HS-27A (cell line): ENCODE data around the gene PRSS48.
A peak's percentile ranks its signal among the peaks of the same experiment; 100 is the strongest.
"Not testable (repeated sequence)": the region's sequence is repeated elsewhere in the genome, so short reads cannot be mapped to it uniquely, and the experiment has no call there.

Experiments used
- DNase-seq: peaks from one replicate; pipeline ENCODE4 v3.0.0-alpha.2; 2012; ENCODE audit warnings: low read depth, missing footprints

The PRSS48 gene, protein sequence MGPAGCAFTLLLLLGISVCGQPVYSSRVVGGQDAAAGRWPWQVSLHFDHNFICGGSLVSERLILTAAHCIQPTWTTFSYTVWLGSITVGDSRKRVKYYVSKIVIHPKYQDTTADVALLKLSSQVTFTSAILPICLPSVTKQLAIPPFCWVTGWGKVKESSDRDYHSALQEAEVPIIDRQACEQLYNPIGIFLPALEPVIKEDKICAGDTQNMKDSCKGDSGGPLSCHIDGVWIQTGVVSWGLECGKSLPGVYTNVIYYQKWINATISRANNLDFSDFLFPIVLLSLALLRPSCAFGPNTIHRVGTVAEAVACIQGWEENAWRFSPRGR

DNA sequence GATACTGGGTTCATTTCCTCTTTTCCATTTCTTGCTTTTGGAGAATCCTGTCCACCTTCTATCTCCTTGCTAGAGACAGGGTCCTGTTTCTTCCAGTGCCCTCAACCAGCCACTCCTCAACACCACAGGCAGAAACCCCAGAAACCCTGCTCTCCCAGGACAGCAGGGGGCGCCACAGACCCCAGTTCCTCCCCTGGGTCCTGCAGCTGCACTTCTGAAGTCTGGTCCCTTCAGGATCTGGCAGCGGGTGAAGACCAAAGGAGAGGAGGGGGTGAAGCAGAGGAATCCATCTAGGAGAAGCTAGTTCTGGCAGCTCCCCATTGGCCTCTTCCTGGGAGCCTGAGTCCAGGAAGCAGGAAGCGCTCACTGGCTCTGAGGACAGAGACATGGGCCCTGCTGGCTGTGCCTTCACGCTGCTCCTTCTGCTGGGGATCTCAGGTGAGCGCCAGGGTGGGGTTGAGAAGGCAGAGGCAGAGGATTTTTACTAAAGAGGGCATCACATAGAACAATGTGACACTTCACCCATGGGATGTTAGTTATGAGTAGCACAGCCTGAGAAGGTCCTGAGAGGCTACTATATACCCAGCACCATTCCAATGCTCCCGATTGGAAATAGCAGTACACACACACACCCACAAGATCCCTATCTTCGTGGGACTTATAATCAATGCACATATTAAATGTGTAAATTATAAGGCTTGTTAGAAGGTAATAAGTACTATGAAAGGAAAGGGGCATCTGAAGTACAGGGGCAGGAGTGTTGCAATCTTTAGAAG, at the start of gene PRSS48:
TSS of gene PRSS48 (plus strand) at position 375 of the 776 bp plus-strand sequence. CDS start at position 387, 12 bp downstream.
- no peak for DNase-seq

DNA sequence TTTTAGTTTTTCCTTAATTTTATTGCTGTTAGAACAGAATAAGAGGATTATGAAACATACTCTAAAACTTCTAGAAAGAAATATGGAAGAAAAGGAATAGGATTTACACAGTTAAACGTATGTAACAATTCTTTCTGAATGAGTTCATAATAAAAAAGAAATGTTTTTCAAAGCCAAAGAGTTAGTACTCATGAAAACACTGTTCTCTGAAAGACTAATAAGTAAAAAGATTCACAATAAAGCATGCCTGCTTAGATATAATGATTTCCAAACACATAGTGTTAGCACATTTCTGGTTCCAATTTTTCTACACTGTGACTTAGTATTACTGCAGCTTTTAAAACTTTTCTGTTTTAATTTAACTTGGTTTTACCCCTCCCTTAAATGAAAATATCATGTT, 49.8 kb upstream of the PRSS48 start:
- DNase-seq, result no peak

- peak; percentile 17 for DNase-seq
Measured at GRCh38 chr4:151227731-151228130, 49.2 kb upstream of the PRSS48 start.

DNA sequence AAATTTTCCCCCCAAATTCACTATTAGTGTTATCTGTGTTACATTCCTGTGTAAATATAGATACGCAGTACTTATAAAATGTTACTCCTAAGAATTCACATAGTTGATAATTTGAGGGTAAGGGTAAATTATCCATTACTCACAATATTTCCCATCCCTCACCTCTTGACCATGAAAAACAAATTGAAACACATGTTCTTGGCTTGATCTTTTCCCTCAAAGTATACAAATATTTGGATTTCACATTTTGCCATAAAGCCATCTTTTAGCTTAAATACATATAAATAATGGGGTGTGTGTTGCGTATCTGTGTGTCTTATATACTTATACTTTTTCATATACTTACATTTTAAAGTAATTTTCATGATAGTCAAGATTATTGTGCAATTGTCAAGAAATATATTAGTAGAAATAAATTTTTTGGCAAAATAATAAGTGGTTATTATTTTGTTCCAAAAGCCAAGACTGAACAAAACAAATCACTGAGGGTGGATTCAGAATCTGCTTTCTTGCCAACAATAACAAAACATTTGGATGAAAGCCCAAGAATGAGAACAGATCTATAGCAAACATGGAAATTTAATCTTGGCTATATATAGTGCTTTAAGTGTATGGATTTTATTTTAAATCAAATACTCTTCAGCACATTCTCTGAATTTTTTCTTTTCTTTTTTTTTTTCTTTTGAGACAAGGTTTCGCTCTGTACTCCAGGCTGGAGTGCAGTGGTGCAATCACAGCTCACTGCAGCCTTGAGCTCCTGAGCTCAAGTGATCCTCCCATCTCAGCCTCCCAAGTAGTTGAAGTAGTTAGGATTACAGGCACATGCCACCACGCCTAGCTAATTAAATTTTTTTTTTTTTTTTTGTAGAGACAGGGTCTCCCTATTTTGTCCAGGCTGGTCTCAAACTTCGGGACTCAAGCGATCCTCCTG, 48.5 kb upstream of the PRSS48 start:
- peak; percentile 42 for DNase-seq

DNA sequence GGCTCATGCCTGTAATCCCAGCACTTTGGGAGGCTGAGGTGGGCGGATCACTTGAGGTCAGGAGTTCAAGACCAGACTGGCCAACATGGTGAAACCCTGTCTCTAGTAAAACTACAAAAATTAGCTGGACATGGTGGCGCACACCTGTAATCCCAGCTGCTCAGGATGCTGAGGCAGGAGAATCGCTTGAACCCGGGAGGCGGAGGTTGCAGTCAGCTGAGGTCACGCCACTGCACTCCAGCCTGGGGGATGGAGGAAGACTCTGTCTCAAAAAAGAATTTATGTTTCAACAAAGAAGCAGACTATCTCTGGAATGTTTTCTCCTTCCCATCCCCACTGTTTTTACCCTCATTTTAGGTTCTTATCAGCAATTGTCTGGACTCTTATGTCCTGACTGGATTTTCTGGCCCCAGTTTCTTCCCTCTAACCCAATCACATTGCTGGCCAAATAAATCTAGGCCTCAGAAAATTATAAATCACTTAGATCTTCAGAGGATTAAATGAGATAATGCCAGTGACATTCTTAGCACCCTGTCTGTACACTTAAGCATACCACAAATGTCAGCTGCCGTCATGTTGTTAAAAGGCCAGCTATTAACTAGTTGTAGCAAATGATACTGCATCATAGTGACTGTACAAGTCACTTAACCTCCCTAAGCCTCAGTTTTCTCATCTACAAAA, 44.9 kb upstream of the PRSS48 start:
- no peak for DNase-seq

DNA sequence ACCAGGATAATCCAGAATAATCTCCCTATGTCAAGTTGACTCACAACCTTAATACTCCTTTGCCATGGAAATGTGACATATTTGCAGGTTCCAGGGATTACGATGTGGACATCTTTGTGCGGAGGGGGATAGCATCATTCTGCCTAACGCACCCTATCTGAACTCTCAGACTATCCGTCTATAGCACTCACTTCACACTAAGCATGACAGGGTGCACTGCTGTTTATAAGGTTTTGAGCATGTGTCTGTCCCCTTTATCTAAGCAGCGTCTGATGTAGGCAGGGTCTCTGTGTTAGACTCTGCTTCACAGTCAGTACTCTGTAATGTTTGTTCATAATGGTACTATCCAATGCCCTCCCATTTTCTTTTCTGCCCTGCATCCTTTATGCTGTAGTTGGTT, 43.4 kb upstream of the PRSS48 start:
- no peak for DNase-seq

DNA sequence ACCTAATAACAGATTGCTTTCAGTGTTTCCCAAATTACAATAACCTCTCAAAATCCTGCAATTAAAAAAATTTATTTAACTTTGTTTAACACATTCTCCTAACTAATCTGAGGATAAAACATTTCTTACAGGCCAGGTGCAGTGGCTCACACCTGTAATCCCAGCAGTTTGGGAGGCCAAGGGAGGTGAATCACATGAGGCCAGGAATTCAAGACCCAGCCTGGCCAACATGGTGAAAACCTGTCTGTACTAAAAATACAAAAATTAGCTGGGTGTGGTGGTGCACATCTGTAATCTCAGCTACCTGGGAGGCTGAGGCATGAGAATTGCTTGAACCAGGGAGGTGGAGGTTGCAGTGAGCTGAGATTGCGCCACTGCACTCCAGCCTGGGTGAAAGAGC, 41.6 kb upstream of the PRSS48 start:
- DNase-seq, result not testable (repeated sequence)

DNA sequence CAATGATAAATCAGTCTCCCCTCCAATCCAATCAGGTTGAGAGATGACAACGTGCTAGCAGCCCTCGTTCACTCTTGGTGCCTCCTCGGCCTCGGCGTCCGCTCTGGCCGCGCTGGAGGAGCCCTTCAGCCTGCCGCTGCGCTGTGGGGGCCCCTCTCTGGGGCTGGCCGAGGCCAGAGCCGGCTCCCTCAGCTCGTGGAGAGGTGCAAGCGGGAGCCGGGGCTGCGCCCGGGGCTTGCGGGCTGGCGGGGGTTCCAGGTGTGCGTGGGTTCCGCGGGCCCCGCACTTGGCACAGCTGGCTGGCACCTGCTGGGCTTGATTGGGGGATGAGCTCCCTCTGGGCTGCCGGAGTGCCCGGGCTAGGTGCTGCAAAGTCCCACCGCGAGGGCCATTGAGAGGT, 40.9 kb upstream of the PRSS48 start:
- DNase-seq, result no peak

DNA sequence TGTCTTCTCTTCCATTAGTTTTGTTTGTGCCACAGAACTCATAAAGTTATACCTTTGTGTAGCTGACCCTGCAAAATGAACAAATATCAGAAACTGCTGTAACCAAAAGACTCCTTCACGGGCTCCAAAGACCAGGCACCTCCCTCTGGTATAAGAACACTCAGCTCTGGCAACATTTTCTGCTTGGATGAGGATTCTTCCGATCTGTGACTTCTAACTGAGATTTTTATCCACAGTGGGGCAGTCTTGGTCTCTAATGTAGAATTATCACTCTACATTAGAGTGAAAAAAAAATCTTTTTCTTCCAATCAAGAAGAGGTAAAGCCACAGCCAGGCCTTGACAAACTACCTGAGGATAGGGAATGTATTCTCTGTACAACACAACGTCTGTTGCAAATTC, 38.5 kb upstream of the PRSS48 start:
- no peak for DNase-seq

DNA sequence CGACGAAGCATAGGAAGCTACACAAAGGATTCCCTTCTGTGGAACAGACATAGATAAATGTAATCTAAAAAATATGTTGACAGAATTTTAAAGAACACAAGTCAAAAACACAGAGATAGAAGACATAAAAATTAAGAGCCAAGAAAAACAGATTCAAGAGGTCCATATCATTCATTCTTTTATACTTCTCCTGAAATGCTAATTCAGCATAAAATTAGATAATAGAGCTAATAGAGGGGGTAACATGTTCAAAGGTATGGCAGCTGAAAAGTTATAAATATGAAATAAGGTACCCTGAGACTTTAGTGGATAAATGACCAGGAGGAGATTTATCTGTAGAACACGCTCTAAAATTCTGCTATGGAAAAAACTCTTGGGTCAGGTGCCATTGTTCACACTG, 37.4 kb upstream of the PRSS48 start:
- no peak for DNase-seq

- no peak for DNase-seq
Measured at GRCh38 chr4:151242305-151242704, 34.7 kb upstream of the PRSS48 start.

GRCh38 chr4:151246742-151247141, 30.2 kb upstream of the PRSS48 start:
- no peak for DNase-seq

GRCh38 chr4:151247395-151247794, 29.6 kb upstream of the PRSS48 start:
- DNase-seq, result no peak

- no peak for DNase-seq
Measured at GRCh38 chr4:151248519-151248918, 28.4 kb upstream of the PRSS48 start.

DNA sequence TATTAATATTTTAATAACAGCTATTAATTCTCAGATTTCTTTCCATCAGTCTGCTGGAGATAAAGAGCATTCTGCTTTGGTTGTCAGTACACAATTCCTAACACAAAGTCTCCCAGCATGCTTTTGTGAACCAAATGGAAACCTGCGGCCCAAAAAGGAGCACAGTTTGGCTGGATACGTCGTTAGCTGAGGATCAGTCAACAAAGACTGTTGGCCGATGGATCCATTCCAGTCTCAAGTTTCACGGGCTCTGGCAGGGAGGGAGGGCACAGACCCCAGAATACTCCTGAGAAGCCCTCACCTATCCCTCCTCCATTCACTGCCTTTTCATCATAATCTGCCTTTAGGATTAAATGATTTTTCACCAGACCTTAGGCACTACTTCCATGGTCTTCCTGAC, 26.3 kb upstream of the PRSS48 start:
- no peak for DNase-seq

DNA sequence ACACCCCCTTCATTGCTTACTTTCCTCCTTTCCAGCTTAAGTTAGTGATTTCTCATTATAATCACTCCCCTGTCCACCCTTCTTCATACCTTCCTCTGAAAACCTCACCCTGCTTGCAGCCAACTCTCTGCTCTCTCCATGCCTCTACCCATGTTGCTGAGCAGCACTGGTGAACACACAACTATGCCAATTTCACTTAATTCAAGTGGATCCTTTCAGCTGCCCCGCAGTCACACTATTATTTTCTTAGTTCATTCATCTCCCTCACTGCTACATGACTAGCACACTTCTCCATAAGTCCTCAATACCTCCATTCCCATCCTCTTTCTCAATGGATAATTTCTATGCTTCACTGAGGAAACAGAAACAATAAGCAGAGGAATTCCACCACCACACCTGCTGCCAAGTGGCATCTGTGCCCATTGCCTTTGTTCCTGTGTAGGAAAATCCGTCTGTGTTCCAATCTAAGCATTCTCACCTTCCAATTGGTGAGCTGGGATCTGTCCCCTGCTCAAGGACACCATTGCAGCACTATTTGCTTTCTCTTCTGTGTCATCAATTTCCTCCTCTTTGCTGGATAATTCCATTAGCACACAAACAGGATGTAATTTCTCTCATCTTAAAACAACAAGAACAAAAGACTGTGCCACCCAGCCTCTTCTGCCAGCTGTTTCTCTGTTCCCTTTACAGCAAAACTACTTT, 25.2 kb upstream of the PRSS48 start:
- DNase-seq, result no peak

- not testable (repeated sequence) for DNase-seq
Measured at GRCh38 chr4:151255226-151255625, 21.7 kb upstream of the PRSS48 start.

- not testable (repeated sequence) for DNase-seq
Measured at GRCh38 chr4:151255680-151256079, 21.3 kb upstream of the PRSS48 start.

GRCh38 chr4:151256134-151256533, 20.8 kb upstream of the PRSS48 start:
- DNase-seq, result no peak

DNA sequence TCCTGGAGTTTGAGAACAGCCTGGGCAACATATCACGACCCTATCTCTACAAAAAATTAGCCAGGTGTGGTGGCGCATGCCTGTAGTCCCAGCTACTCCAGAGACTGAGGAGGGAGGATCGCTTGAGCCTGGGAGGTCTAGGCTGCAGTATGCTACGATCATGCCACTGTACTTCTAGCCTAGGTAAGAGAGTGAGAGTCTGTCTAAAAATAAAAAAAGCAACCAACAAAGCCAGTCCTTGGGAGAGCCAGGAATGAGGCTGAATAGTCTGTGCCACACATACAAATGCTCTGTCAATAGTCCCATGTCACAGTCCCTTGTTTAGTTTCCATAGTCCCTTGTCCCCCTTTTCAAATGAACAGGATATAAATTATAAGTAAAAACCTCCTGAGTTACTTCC, 19.3 kb upstream of the PRSS48 start:
- DNase-seq, result no peak

- no peak for DNase-seq
Measured at GRCh38 chr4:151259752-151260151, 17.2 kb upstream of the PRSS48 start.
